ENCODE results near the gene CBX8.

Gene CBX8

DNA sequence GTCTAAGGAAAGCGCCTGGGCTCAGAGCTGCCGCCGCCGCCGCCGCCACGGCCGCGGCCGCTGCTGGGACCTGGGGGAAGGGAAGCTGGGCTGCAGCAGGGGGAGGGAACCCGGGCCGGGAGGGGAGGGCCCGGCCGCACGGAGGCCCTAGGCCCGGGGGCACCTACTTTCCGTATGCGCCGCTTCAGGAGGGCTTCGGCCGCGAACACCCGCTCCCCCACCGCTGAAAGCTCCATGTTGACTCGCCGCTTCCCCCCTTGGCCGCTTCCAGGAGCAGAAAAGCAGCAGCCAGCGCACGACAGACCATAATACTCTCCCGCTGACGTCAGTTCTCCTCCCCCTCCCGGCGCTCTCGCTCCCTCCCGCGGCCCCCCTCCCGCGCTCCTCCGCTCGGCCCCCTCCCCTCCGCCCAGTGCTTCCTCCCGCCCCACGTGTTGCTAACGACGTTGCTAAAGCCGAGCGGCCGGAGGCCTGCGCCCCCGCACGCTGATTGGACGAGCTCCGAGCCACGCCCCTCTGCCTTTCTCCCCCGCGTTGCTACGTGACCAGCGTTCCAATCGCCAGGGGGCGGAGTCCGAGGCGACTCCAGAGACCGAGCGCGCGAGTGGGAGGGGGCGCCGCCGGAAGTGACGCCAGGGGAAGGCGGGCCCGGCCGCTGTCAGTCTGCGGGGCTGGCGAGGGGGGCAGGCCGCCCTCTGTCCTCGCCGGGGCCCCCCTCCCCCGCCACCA is at the start of gene CBX8:
Gene CBX8 (minus strand): TSS at position 315 of the 729 bp plus-strand sequence. CDS start 79 bp downstream, at position 236.
- FAIRE-seq: peak; percentile 95
- DNase-seq (ENCODE audit: insufficient read length, low spot score): peak; percentile 100

DNA sequence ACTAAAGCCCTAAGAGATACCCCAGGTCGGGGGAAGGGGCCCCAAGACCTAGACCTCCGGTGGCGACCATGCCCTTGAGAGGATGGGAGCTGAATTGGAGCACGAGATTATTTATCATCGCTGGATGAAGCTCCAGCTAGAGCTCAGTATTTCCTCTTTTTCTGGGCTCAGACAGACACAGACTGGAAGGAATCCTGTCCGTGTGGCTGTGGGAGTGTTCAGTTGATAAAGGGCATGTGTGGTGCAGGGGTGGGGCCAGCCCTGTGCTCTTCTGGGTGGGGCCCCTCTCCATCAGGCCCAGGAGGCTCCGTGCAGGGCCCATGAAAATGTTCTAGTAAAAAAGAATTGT is 48.7 kb upstream of the CBX8 start:
- FAIRE-seq: no peak
- no peak for DNase-seq (ENCODE audit: insufficient read length, low spot score)

DNA sequence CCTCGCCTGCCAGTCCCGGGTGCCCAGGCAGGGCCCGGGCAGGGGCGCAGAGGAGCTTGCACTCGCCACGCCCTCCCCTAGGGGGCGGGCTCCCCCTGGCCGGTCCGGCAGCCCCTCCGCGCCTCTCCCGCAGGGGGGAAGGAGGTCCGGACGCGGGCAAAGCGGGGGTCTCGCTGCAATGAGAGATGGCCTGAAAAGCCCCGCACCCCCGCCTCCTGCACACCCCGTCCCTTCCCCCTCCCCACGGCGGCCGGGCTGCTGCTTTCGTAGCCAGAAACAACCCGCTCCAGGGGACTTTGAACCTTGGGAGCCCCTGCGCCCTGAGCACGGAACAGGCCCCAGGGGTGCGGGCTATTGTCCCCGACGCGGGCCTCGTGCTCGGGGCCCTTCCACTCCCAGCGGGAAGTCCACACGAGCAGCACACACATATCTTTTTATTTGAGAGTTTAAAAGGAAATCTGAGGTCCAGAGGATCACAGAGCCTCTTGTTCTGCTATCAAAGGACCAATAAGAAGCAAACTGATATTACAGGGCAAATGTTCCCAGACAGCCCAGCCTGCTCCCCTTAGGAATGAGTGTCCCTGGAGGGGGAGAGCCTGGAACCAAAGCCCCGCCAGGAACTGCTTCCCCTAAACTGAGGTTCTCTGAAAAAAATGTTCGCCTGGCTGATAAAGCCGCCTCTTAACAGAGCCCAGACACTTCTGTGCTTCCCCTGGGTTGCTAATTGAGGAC is 48.2 kb upstream of the CBX8 start:
- no peak for FAIRE-seq
- DNase-seq (ENCODE audit: insufficient read length, low spot score): peak; percentile 83

DNA sequence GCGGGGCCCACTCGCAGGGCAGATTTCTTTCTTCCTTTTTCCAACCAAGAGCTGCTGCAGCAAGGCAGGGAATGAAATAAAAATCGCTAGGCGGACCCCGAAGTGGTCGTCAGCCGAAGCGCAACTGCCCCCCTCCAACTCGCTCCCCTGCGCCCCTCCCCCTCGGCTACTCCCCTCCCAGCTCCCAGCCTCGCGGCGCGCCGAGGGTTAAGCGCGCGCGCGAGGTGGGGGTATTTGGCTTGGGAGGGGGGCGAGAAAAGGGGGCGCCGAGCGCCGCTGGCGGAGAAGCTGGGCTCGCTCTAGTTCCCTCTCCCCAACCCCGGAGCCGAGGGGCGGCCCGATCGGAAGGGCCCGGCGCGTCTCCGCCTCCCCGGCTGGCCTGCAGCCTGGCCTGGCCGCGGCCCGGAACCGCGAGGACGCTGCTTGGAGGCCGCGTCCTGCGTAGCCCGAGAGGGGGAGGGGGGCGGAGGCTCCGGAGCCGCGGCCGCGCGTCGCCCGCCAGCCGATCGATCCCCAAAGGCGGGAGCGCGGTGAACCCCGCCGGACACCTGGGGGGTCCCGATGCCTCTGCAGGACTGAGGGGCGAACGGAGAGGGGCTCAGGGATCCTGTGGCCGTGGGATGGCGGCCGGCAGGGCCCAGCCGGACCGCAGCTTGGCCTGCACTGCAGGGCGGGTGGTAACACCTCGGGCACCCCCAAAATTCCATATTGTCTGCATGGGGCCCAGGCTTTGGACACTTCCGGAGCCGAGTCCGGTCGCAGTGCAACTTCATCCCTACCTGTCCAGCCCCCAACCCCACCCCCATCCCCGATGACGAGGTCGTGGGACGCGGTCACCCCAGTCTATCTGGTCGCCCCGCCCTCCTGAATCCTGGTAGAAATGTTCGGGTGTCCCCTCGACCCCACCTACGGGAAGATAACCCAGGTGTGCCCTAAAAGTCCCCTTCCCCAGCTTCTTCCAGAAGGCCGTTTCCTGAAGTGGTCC is 47.2 kb upstream of the CBX8 start:
- FAIRE-seq (no peak), DNase-seq (ENCODE audit: insufficient read length, low spot score) (no peak)

DNA sequence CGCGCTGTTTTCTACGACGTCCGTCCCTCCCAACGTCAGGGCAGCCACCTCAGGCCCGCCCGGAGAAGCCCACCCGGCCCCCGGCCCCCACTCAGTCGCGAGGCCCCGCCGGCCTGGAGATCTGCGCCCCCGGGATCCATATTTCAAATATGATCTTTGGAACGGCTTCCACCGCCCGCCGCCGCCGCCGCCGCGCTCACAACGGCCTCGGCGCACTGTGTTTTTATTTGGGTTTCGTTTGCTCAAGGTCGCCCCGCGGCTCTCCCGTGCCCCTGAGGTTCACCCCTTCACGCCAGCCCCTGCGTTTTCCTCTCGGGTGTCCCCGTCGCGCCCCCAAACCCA is 46.6 kb upstream of the CBX8 start:
- FAIRE-seq (no peak), DNase-seq (ENCODE audit: insufficient read length, low spot score) (no peak)

DNA sequence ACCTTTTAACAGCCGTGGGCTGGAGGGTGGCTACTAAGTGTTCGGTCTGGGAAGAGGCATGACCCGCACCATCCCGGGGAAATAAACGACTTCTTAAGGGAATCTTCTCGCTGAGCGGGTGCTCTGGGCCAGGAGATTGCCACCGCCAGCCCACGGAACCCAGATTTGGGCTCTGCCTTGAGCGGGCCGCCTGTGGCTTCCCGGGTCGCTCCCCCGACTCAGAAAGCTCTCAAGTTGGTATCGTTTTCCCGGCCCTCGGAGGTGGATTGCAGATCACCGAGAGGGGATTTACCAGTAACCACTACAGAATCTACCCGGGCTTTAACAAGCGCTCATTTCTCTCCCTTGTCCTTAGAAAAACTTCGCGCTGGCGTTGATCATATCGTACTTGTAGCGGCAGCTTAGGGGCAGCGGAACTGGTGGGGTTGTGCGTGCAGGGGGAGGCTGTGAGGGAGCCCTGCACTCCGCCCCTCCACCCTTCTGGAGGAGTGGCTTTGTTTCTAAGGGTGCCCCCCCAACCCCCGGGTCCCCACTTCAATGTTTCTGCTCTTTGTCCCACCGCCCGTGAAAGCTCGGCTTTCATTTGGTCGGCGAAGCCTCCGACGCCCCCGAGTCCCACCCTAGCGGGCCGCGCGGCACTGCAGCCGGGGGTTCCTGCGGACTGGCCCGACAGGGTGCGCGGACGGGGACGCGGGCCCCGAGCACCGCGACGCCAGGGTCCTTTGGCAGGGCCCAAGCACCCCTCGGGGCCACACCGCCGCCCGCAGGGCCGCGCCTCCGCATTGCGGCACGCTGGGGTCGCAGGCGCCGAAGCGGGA is 46.0 kb upstream of the CBX8 start:
- DNase-seq (ENCODE audit: insufficient read length, low spot score) (no peak), FAIRE-seq (no peak)

DNA sequence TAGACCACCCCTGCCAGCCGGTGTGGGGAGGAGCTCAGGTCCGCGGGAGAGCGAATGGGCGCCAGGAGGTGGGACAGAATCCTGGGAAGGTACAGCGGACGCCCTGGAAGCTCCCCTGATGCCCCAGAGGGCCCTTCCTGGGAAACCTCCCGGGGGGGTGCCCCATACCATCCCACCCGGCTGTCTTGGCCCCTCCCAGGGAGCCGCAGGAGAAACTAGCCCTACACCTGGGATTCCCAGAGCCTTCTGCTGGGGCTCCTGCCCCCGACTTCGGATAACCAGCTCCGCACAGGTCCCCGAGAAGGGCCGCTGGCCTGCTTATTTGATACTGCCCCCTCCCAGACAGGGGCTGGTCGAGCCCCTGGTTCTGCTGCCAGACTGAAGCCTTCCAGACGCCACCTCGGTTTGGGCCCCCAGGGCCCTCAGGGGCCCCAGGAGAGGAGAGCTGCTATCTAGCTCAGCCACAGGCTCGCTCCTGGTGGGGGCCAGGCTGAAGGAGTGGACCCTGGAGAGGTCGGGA is 45.3 kb upstream of the CBX8 start:
- DNase-seq (ENCODE audit: insufficient read length, low spot score): no peak
- FAIRE-seq: no peak

DNA sequence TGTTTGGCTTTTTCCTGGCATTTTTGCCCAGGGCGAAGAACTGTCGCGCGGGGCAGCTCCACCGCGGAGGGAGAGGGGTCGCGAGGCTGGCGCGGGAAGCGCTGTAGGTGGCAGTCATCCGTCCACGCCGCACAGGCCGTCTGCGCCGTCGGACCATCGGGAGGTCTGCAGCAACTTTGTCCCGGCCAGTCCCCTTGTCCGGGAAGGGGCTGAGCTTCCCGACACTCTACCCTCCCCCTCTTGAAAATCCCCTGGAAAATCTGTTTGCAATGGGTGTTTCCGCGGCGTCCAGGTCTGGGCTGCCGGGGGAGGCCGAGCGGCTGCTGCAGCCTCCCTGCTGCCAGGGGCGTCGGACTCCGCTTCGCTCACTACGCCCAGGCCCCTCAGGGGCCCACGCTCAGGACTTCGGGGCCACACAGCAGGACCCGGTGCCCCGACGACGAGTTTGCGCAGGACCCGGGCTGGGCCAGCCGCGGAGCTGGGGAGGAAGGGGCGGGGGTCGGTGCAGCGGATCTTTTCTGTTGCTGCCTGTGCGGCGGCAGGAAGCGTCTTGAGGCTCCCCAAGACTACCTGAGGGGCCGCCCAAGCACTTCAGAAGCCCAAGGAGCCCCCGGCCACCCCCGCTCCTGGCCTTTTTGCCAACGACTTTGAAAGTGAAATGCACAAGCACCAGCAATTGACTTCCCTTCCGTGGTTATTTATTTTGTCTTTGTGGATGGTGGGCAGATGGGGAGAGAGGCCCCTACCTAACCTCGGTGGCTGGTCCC is 44.7 kb upstream of the CBX8 start:
- DNase-seq (ENCODE audit: insufficient read length, low spot score): no peak
- no peak for FAIRE-seq

DNA sequence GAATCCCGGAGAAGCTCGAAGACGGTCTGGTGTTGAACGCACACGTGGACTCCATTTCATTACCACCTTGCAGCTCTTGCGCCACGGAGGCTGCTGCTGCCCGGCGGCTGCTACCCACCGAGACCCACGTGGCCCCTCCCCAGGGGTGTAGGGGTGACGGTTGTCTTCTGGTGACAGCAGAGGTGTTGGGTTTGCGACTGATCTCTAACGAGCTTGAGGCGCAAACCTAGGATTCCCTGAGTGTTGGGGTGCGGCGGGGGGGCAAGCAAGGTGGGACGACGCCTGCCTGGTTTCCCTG is 44.1 kb upstream of the CBX8 start:
- no peak for FAIRE-seq
- no peak for DNase-seq (ENCODE audit: insufficient read length, low spot score)

DNA sequence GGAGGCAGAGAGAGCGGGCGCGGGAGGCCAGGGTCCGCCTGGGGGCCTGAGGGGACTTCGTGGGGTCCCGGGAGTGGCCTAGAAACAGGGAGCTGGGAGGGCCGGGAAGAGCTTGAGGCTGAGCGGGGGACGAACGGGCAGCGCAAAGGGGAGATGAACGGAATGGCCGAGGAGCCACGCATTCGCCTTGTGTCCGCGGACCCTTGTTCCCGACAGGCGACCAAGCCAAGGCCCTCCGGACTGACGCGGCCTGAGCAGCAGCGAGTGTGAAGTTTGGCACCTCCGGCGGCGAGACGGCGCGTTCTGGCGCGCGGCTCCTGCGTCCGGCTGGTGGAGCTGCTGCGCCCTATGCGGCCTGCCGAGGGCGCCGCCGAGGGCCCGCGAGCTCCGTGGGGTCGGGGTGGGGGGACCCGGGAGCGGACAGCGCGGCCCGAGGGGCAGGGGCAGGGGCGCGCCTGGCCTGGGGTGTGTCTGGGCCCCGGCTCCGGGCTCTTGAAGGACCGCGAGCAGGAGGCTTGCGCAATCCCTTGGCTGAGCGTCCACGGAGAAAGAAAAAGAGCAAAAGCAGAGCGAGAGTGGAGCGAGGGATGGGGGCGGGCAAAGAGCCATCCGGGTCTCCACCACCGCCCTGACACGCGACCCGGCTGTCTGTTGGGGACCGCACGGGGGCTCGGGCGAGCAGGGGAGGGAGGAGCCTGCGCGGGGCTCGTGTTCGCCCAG is 43.6 kb upstream of the CBX8 start:
- no peak for FAIRE-seq
- no peak for DNase-seq (ENCODE audit: insufficient read length, low spot score)

DNA sequence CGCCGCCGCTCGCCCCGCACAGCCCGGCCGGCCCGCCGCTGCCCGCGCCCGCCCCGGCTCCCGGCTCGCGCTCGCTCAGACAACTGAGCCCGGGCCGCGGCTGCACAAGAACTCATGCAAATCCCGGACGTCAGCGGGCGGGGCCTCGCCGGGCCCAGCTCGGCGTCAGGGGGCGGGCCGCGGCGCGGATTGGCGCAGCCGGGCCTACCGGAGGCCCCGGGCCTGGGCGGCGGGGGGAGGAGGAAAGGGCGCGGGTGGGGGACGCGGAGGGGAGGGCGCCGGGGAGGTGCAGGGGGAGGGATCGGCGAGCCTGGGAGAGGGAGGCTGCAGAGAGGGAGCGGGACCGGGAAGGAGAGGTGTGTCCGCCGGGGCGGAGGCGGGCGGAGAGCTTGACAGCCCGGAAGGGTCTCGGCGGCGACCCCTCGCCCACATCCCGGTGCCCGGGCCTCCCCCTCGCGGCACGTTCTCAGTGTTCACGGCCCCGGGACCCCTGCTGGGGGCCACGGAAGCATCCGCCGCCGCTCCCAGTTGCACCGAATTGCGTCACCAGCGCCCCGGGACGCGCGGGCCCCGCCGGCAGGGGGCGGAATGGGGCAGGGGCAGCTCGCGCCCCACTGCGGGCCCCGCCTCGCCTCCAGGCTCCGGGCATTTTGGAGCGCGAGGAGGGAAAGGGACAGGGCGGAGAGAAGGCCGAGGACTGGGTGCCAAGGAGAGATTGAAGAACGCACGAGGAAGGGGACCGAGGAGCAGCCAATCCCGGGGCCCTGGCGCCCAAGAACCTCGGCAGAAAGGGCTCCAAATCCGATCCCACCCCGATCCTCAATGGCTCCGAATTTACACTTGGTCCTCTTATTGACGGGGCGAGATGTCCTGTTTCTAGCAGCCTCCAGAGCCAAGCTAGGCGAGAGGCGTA is 42.7 kb upstream of the CBX8 start, which contains the start of gene CBX4:
Gene CBX4 (minus strand): TSS at position 85 of the 913 bp plus-strand sequence. CDS start 189 bp downstream, outside the sequence.
- FAIRE-seq: peak; percentile 70
- peak; percentile 96 for DNase-seq (ENCODE audit: insufficient read length, low spot score)

DNA sequence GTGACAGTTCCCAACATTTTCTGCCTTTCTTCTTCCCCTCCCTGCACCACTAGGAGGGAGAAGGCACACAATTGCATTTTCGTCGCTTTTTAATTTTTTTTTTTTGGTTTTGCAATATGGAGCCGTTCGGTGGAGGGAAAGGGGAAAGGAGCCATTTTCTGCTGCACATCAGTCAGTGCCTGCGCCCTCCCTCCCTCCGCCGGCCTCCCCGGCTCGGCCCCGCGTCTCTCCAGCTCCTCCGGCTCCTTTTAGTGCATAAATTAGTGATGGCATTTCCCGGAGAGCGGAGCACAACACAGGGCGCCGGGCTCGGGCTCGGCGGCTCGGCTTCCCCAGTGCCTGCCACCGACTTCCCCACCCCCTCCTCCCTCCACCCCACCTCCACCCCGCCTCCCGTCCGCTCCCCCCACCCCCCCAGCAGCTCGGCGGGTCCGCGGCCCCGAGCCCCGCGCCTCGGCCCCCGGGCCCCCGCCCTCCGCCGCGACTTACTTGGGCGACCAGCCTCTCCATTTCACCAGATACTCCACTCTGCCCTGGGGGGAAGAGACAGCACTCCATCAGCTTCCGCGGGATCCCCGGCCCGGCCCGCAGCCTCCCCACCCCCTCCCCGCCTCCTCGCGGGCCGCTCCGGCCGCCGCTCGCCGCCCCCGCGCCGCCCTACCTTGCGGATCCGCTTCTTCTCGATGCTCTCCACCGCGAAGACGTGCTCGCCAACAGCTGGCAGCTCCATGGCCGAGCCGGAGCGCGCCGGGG is 41.8 kb upstream of the CBX8 start:
- DNase-seq (ENCODE audit: insufficient read length, low spot score) (no peak), FAIRE-seq (no peak)

DNA sequence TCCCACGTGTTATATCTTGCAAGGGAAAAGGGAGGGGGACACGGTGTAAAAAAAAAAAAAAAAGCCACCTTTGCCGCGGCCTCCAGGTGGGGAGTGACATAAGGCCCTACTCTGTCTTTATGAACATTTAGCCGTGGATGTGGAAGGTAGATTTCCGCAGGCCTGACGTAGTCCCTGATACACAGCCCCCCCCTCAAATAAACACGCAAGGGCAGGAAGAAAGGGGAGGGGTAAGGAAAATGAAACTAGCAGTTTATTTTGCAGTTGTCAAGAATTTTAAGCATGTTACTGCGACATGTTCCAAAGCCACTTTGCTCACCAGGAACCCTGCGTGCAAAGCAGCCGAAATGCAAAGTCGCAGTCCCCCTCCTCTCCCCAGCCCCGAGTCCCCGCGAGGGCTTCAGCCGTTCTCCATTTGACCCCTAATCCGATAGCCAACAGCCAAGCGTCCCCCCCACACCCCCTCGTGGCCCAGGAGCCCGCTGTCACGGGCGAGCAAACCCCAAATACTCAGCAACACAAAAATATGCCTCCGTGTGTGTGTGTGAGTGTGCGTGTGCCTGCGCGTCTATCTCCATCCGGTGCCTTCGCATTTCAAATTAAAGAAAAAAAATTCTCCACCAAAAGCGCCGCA is 41.1 kb upstream of the CBX8 start:
- FAIRE-seq: peak; percentile 68

DNA sequence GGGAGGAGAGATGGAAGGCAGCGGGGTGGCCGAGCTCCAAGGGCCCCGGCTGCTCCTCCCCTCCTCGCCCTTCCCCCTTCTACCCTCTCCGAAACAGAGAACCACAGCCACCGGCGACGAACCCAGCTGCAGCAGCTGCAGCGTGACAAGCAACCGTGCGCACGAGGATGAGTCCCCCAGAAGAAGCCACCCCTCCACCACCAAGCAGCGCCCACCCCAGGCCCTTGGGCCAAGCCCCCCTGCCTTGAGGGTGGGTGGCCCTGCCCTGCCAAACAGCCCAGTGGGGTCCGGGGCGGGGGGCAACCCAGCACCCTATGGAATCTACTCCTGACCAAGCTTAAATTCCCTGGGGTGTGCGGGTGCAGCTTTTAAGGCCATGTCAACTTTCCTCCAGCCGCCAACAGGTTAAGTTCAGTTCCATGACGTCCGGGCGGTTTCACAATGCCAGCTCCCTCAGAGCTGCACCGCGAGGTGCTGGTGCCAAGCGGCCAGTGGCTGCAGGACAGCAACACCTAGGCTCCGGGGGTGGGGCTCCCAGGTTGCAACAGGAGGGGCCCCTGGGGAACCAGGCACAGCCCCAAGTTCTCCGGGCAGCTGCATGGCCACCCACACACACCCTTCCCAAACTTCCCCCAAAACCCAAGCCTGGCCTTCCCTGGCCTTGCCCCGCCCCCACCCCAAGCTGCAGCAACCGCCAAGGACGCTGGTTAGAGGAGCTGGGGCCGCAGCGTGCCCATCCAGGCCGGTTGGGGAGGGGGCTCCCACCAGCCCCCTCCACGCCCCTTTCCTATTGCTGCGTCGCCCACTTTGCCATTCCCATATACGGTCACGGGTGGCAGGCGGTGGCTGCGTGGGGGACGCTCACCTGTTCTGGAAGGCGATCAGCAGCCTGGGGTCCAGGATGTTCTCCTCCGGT is 40.4 kb upstream of the CBX8 start:
- FAIRE-seq (peak; percentile 53), DNase-seq (ENCODE audit: insufficient read length, low spot score) (peak; percentile 93)

More for the DNA sequence above, 41.1 kb upstream of the CBX8 start:
- no peak for DNase-seq (ENCODE audit: insufficient read length, low spot score)

DNA sequence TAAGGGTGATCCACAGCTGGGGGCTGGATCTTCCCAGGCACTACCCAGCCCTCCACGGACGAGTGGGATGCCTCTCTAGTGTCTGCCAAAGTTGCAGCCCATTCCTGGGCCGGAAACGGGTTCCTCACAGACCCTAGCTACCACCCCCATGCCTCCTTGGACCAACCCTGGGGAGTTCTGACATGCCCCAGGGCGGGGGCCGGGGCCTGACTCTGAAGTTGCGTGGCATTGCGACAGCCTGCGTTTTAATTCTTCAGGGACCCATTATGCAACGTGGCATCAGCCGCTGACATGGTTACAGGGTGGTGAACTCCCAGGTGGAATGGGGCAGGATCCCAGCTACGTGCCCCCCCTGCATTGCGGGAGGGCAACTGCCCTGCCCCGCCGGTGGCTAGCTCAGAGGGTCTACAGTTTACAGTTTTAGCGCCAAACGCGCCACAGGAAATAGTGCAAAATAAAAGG is 39.7 kb upstream of the CBX8 start:
- DNase-seq (ENCODE audit: insufficient read length, low spot score) (no peak), FAIRE-seq (no peak)
